ENCODE measurements around the gene TGFA.

DNA sequence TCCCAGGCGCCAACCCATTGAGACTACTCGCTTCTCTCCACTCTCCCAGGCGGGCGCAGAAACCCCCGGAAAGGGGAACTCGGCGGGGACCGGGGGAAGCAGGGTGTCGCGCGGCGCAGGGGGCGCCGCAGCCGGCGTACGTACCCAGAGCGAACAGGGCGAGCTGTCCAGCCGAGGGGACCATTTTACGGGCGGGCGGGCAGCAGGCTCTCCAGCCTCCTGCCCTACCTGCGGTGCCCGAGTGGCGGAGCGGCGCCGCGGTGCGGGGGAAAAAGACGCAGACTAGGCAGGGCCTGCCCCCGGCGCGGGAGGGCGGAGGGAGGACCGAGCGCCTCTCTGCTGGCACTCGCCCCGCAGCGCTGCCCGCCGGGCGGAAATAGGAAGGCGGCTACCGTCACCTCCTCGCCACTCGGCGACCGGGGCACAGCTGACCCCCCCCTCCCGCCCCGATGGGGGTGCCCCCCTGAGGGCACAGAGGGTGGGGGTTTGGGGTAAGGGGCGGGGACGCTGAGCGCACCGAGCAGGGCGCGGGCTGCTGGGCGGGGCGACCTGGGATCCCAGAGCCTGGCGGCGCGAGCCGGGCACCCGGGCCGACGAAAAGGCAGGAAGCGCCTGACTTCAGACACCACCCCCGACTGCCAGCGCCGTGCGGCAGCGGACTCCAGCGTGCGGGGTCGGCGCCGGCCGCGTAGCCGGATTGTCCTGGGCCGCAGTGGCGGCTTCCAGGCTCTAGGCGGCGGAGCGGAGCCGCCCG, at the start of gene TGFA:
- TF ChIP-seq POLR2AphosphoS5 (IDR thresholded peaks at IDR 0.05; ENCODE audit: low read depth, low read length) (no peak), TAF1 (IDR thresholded peaks at IDR 0.05; ENCODE audit: borderline replicate concordance, insufficient read depth, low read length) (no peak)
- TF ChIP-seq, protein P1, sequence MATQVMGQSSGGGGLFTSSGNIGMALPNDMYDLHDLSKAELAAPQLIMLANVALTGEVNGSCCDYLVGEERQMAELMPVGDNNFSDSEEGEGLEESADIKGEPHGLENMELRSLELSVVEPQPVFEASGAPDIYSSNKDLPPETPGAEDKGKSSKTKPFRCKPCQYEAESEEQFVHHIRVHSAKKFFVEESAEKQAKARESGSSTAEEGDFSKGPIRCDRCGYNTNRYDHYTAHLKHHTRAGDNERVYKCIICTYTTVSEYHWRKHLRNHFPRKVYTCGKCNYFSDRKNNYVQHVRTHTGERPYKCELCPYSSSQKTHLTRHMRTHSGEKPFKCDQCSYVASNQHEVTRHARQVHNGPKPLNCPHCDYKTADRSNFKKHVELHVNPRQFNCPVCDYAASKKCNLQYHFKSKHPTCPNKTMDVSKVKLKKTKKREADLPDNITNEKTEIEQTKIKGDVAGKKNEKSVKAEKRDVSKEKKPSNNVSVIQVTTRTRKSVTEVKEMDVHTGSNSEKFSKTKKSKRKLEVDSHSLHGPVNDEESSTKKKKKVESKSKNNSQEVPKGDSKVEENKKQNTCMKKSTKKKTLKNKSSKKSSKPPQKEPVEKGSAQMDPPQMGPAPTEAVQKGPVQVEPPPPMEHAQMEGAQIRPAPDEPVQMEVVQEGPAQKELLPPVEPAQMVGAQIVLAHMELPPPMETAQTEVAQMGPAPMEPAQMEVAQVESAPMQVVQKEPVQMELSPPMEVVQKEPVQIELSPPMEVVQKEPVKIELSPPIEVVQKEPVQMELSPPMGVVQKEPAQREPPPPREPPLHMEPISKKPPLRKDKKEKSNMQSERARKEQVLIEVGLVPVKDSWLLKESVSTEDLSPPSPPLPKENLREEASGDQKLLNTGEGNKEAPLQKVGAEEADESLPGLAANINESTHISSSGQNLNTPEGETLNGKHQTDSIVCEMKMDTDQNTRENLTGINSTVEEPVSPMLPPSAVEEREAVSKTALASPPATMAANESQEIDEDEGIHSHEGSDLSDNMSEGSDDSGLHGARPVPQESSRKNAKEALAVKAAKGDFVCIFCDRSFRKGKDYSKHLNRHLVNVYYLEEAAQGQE (IDR thresholded peaks at IDR 0.05; ENCODE audit: insufficient read depth in 1 of 2, low read depth in 2 of 2, low read length in 2 of 2) = no peak

All from PFSK-1 (cell line).